ENCODE data around the gene RAB44. TPM values are rescaled to one million over a fixed set of nuclear protein-coding genes. Genes with fewer than 3 reads are reported as not detected.

The RAB44 gene
- total RNA-seq, 1 donor from 2014 or later = not detected

DNA sequence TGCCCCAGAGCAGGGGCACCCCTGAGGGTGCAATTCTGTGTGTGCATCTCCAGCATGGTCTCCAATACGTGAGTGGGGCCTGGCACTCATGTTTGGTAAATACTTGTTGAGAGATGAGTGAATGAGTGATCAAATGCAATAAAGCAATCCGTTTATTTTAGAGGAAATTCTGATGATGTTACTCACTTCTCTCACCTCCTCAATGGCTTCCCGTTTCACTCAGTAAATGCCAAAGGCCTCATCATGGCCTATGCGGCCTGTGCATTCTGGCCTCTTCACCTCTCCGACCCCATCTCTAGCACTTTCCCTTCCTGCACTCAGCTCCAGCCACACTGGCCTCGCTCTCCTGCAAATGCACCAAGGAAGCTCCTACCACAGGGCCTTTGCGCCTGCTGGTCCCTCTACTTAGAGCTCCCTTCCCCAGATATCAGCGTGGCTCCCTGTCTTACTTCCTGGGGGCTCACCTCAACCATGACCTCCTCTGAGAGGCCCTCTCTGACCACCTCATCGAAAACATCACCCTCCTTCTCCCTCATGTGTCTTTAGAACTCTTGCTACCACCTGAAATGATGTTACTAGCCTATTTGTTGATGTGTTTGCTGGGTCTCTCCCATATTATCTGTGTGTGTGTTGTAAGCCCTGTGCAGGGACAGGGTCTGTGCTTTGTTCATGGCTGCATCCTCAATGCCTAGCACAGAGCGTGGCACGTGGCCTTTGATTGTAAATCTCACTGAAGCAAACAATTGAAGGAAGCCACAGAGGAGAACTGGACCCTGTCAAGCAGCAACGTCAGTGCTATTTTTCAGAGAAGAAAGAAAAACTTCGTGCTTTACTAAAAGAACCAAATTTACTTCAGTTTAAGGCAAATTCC lies 42.6 kb downstream of the RAB44 start:
- Mint-ChIP-seq H3K36me3 (no peaks in the 10 kb centered on the region), H3K27me3 (no peaks in the 10 kb centered on the region), H3K27ac (no peak overlapping the region), H3K4me1 (ENCODE audit: unreplicated experiment) (no peaks in the 10 kb centered on the region), H3K9me3 (no peaks in the 10 kb centered on the region), H3K4me3 (no peak overlapping the region)
- TF ChIP-seq, protein P1, sequence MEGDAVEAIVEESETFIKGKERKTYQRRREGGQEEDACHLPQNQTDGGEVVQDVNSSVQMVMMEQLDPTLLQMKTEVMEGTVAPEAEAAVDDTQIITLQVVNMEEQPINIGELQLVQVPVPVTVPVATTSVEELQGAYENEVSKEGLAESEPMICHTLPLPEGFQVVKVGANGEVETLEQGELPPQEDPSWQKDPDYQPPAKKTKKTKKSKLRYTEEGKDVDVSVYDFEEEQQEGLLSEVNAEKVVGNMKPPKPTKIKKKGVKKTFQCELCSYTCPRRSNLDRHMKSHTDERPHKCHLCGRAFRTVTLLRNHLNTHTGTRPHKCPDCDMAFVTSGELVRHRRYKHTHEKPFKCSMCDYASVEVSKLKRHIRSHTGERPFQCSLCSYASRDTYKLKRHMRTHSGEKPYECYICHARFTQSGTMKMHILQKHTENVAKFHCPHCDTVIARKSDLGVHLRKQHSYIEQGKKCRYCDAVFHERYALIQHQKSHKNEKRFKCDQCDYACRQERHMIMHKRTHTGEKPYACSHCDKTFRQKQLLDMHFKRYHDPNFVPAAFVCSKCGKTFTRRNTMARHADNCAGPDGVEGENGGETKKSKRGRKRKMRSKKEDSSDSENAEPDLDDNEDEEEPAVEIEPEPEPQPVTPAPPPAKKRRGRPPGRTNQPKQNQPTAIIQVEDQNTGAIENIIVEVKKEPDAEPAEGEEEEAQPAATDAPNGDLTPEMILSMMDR (conservative IDR thresholded peaks at IDR 0.05) = no peak
- no peak for DNase-seq (ENCODE audit: extremely low spot score, unreplicated experiment)

DNA sequence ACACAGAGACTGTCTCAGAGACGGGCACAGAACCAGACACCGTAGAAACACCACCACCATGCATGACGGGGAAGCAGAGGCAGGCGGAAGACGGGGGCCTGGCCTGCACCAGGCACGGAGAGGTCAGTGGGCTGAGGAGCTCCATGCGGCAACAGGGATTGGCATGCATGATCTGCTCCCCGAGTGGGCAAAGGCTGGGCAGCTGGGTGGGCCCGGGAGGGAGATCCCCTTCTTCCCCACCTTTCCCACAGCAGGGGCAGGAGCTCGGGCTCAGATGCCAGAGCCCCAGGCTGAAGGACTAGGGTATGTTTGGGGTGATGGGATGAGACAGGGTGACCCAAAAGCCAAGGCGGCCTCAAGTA lies 43.2 kb downstream of the RAB44 start:
- no peaks in the 10 kb centered on the region for H3K9me3 Mint-ChIP-seq
- no peak overlapping the region for H3K4me3 Mint-ChIP-seq
- no peak for DNase-seq (ENCODE audit: extremely low spot score, unreplicated experiment)
- H3K27ac Mint-ChIP-seq = no peak overlapping the region
- H3K36me3 Mint-ChIP-seq = no peaks in the 10 kb centered on the region
- H3K4me1 Mint-ChIP-seq (ENCODE audit: unreplicated experiment) = no peaks in the 10 kb centered on the region
- TF ChIP-seq, protein P1 (conservative IDR thresholded peaks at IDR 0.05) = no peak
- no peaks in the 10 kb centered on the region for H3K27me3 Mint-ChIP-seq

DNA sequence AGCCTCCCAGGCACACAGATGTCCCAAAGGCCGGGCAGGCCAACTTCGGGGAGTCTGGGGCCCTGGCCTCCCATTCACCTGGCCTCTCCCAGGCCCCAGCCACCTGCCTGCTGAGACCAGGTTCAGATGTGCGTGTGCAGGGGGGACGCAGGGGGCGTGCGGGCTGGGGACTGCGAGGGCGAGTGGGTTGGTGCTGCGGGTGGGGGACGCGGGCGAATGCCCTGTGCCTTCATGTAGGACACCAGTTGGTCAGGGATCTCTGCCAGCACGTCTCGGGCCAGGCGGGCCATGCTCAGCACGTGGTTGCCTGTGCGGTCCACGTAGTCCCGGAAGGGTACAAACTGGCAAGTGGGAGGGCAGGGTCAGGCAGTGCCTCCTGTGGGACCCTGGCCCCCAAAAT lies 44.5 kb downstream of the RAB44 start:
- TF ChIP-seq, protein P1 (conservative IDR thresholded peaks at IDR 0.05) = no peak
- H3K9me3 Mint-ChIP-seq = no peaks in the 10 kb centered on the region
- H3K4me3 Mint-ChIP-seq = no peak overlapping the region
- peaks cover 4% of the 10 kb centered on the region for H3K27me3 Mint-ChIP-seq
- no peak overlapping the region for H3K27ac Mint-ChIP-seq
- no peaks in the 10 kb centered on the region for H3K4me1 Mint-ChIP-seq (ENCODE audit: unreplicated experiment)
- no peak for DNase-seq (ENCODE audit: extremely low spot score, unreplicated experiment)
- no peaks in the 10 kb centered on the region for H3K36me3 Mint-ChIP-seq

DNA sequence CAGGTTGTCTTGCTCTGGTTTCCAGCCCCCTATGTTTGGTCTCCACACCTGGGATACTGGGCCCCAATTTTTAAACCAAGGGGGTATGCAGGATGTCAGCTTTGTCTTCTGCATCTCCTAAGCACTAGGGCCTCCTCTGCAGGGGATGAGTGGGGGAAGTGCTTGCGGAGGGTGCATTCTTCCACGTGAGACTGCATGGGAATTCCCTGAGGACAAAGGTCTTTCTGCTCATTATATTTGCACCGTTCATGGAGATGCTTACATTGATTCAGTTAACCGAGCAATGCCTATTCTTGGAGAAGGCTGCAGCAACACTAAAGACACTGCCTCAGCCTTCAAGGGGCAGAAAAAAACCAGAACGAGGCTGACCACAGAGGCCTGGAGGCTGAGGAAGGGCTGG lies 45.4 kb downstream of the RAB44 start:
- no peaks in the 10 kb centered on the region for H3K36me3 Mint-ChIP-seq
- DNase-seq (ENCODE audit: extremely low spot score, unreplicated experiment) = no peak
- TF ChIP-seq, protein P1 (conservative IDR thresholded peaks at IDR 0.05) = no peak
- H3K27me3 Mint-ChIP-seq = peaks cover 6% of the 10 kb centered on the region
- no peak overlapping the region for H3K4me3 Mint-ChIP-seq
- H3K9me3 Mint-ChIP-seq = no peaks in the 10 kb centered on the region
- H3K4me1 Mint-ChIP-seq (ENCODE audit: unreplicated experiment) = no peaks in the 10 kb centered on the region
- H3K27ac Mint-ChIP-seq = no peak overlapping the region

DNA sequence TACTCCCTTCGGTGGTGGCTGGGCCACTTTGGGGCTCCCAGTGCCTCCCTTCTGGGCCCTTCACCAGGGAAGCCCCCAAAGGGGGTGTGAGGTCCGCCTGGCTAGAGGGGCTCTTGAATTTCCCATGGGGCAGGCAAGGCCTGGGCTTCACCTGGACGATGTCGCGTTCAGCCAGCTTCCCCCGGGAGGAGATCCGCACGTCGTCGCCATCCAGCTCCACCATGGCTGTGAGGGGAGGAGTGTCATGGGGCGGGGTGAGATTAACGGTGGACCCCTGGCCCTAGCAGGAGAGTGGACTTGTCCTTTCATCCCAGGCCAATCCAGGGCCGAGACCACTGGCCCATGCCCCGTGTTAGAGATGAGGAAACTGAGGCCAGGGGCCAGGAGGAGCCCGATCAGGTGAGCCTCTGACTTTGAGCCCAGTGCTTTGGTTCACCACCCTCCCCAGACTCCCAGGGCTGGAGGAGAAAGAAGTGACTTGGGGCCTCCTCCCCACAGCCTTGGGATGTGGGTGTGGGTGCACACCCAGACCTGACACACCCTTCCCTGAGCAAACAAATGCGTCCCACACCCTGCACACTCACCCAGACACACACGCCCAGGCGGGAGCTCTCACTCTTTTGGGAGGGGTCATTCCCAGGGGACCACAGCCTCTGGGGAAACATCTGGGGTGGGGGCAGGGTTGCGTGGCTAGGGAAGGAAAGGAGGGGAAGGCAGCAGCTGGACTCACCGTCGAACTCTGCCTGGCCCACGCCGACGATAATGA lies 46.1 kb downstream of the RAB44 start:
- Mint-ChIP-seq H3K27ac (no peak overlapping the region), H3K9me3 (peaks cover 4% of the 10 kb centered on the region), H3K27me3 (peaks cover 6% of the 10 kb centered on the region), H3K4me1 (ENCODE audit: unreplicated experiment) (no peaks in the 10 kb centered on the region), H3K4me3 (no peak overlapping the region), H3K36me3 (no peaks in the 10 kb centered on the region)
- no peak for DNase-seq (ENCODE audit: extremely low spot score, unreplicated experiment)
- TF ChIP-seq, protein P1 (conservative IDR thresholded peaks at IDR 0.05) = no peak

All from type B pancreatic cell (in vitro differentiated cells).